GM23338 (cell line): ENCODE data around the gene TRIM14. TPM values are rescaled to one million over a fixed set of nuclear protein-coding genes. Genes with fewer than 3 reads are reported as not detected.

Experiments
- ATAC-seq: fragments of 200-7000 bp; cut with Tn5 transposase; 3 replicates; pipeline ENCODE4 v1.9.1; 2020
- DNase-seq: peaks from one replicate; pipeline ENCODE4 v3.0.0-alpha.2; 2015; ENCODE audit warnings: low spot score
- H2AFZ ChIP-seq: fragments of 200-600 bp; sonication (generic); 2 replicates; pipeline ENCODE4 v1.8.0; 2016; ENCODE audit warnings: antibody characterized with exemption, mild to moderate bottlenecking, moderate library complexity
- H3F3A ChIP-seq: fragments of 200-600 bp; sonication (generic); replicated peaks from 2 replicates; pipeline ENCODE4 v1.8.0; 2017; ENCODE audit warnings: antibody characterized with exemption, mixed run types, low read depth
- H3K27ac ChIP-seq: fragments of 200-600 bp; sonication (generic); 2 replicates; pipeline ENCODE4 v1.6.1; 2016; ENCODE audit warnings: low read depth
- H3K27me3 ChIP-seq: fragments of 200-600 bp; sonication (generic); 2 replicates; pipeline ENCODE4 v1.8.0; 2016; ENCODE audit warnings: mild to moderate bottlenecking, mixed run types, moderate library complexity; ENCODE audit not compliant: insufficient read depth
- H3K36me3 ChIP-seq: fragments of 200-600 bp; sonication (generic); 2 replicates; pipeline ENCODE4 v1.8.0; 2016; ENCODE audit warnings: mild to moderate bottlenecking; ENCODE audit not compliant: insufficient read depth
- H3K4me1 ChIP-seq: fragments of 200-600 bp; sonication (generic); 2 replicates; pipeline ENCODE4 v1.8.0; 2016; ENCODE audit warnings: mild to moderate bottlenecking, moderate library complexity; ENCODE audit not compliant: insufficient read depth
- H3K4me2 ChIP-seq: fragments of 200-600 bp; sonication (generic); 2 replicates; pipeline ENCODE4 v1.7.1; 2017; ENCODE audit warnings: mixed run types
- H3K4me3 ChIP-seq: fragments of 200-600 bp; sonication (generic); 2 replicates; pipeline ENCODE4 v1.6.1; 2016; ENCODE audit warnings: mixed run types
- H3K79me2 ChIP-seq: fragments of 200-600 bp; sonication (generic); replicated peaks from 2 replicates; pipeline ENCODE4 v1.8.0; 2017; ENCODE audit warnings: mild to moderate bottlenecking; ENCODE audit not compliant: insufficient read depth
- H3K9me2 ChIP-seq: fragments of 200-600 bp; sonication (generic); 2 replicates; pipeline ENCODE4 v1.8.0; 2017; ENCODE audit not compliant: insufficient read depth
- H4K20me1 ChIP-seq: fragments of 200-600 bp; sonication (generic); replicated peaks from 2 replicates; pipeline ENCODE4 v1.8.0; 2017; ENCODE audit warnings: mild to moderate bottlenecking; ENCODE audit not compliant: insufficient read depth
- H3K27ac Mint-ChIP-seq: 2 replicates; pipeline ENCODE4 v1.8.0; 2020; ENCODE audit warnings: inconsistent platforms, mild to moderate bottlenecking, moderate library complexity, mixed read lengths
- H3K27me3 Mint-ChIP-seq: 3 replicates; pipeline ENCODE4 v1.8.0; 2022; ENCODE audit warnings: low read depth, mild to moderate bottlenecking, moderate library complexity, mixed read lengths, inconsistent platforms; ENCODE audit not compliant: insufficient read depth, poor library complexity
- H3K36me3 Mint-ChIP-seq: 3 replicates; pipeline ENCODE4 v1.8.0; 2021; ENCODE audit warnings: low read depth, mild to moderate bottlenecking, inconsistent platforms, moderate library complexity, mixed read lengths
- H3K4me1 Mint-ChIP-seq: 3 replicates; pipeline ENCODE4 v1.8.0; 2020; ENCODE audit warnings: mild to moderate bottlenecking, inconsistent platforms, mixed read lengths
- H3K4me3 Mint-ChIP-seq: 3 replicates; pipeline ENCODE4 v1.8.0; 2021; ENCODE audit warnings: moderate library complexity, mild to moderate bottlenecking, inconsistent platforms, mixed read lengths
- H3K9me3 Mint-ChIP-seq: 3 replicates; pipeline ENCODE4 v1.8.0; 2020; ENCODE audit warnings: moderate library complexity, mild to moderate bottlenecking, inconsistent platforms, mixed read lengths
- CTCF ChIP-seq, 2 experiments: fragments of 200-600 bp in 1 of 2; sonication (generic) in 1 of 2; conservative IDR thresholded peaks; 2 replicates each; pipeline versions ENCODE4 v1.5.1 to v1.6.1; 2016 to 2017; ENCODE audit warnings: antibody characterized with exemption in 2 of 2, low read depth in 2 of 2, mild to moderate bottlenecking in 2 of 2, moderate library complexity in 1 of 2
- JUNB ChIP-seq: IDR thresholded peaks from one replicate; pipeline ENCODE4 v1.6.1; 2016; ENCODE audit warnings: antibody characterized with exemption; ENCODE audit not compliant: unreplicated experiment
- NANOG ChIP-seq: IDR thresholded peaks from 2 replicates; pipeline ENCODE4 v1.6.1; 2016; ENCODE audit warnings: antibody characterized with exemption, borderline replicate concordance
- REST ChIP-seq: IDR thresholded peaks from one replicate; pipeline ENCODE4 v1.6.1; 2018; ENCODE audit warnings: antibody characterized with exemption; ENCODE audit not compliant: unreplicated experiment
- polyA plus RNA-seq: library from polyadenylated mRNA; unstranded; fragments of >200 nt; fragmentation: Nextera tagmentation; extraction: Ambion mirVana; gene quantifications from 2 replicates; pipeline ENCODE4 v1.2.1, GENCODE V29; 2016
- total RNA-seq: library from RNA; depleted of rRNA; stranded (reverse); fragments of >200 nt; shearing (Covaris generic); gene quantifications from 2 replicates; pipeline ENCODE4 v1.2.3, GENCODE V29; 2014

TRIM14 gene
- total and polyA plus RNA-seq, 2 experiments from 2014 or later, result 17.2 to 25.3 TPM

- DNase-seq (no peak), ATAC-seq (no peak)
- H3K27me3 Mint-ChIP-seq, result peaks cover 1% of the 10 kb centered on the region
- no peaks in the 10 kb centered on the region for H3K9me3 Mint-ChIP-seq
- Histone ChIP-seq H3K79me2 (no peaks in the 10 kb centered on the region; the same call in 1 of the 2 replicates), H3F3A (no peaks in the 10 kb centered on the region), H3K4me1 (no peaks in the 10 kb centered on the region), H3K36me3 (0 out of 2 replicates have a peak, but pooled peaks cover 5% of the 10 kb centered on the region), H3K27ac (no peak overlapping the region), H3K4me3 (no peak overlapping the region), H3K9me2 (no peaks in the 10 kb centered on the region), H4K20me1 (peaks cover 2% of the 10 kb centered on the region; the same call in 1 of the 2 replicates), H3K4me2 (no peak overlapping the region), H3K27me3 (no peaks in the 10 kb centered on the region), H2AFZ (no peak overlapping the region)
- no peak overlapping the region for H3K4me3 Mint-ChIP-seq
- H3K36me3 Mint-ChIP-seq, result no peaks in the 10 kb centered on the region; the same call in 2 of the 3 replicates
- no peaks in the 10 kb centered on the region; the same call in 2 of the 3 replicates for H3K4me1 Mint-ChIP-seq
- H3K27ac Mint-ChIP-seq, result no peak overlapping the region
- TF ChIP-seq NANOG, result no peak
- no peak for TF ChIP-seq REST
- no peak for TF ChIP-seq JUNB
These were observed 40.3 kb upstream of the TRIM14 start for GRCh38 chr9:98159301-98159700.

GRCh38 chr9:98158071-98158831 is 39.2 kb upstream of the TRIM14 start:
- no peak for ATAC-seq
- H3K27me3 Mint-ChIP-seq, result peaks cover 1% of the 10 kb centered on the region
- H3K4me3 Mint-ChIP-seq, result no peak overlapping the region
- no peak for DNase-seq
- no peaks in the 10 kb centered on the region; the same call in 2 of the 3 replicates for H3K4me1 Mint-ChIP-seq
- Histone ChIP-seq H3K4me3 (no peak overlapping the region), H3K36me3 (0 out of 2 replicates have a peak, but pooled peaks cover 5% of the 10 kb centered on the region), H2AFZ (no peak overlapping the region), H4K20me1 (peaks cover 2% of the 10 kb centered on the region; the same call in 1 of the 2 replicates), H3K79me2 (no peaks in the 10 kb centered on the region; the same call in 1 of the 2 replicates), H3K4me1 (no peaks in the 10 kb centered on the region), H3K9me2 (no peaks in the 10 kb centered on the region), H3K27ac (no peak overlapping the region), H3K4me2 (no peak overlapping the region), H3K27me3 (no peaks in the 10 kb centered on the region), H3F3A (no peaks in the 10 kb centered on the region)
- TF ChIP-seq CTCF (conservative IDR thresholded peaks at IDR 0.05; ENCODE audit: low read depth in 2 of 2), result no peak
- H3K27ac Mint-ChIP-seq, result no peak overlapping the region
- H3K36me3 Mint-ChIP-seq, result no peaks in the 10 kb centered on the region; the same call in 2 of the 3 replicates
- H3K9me3 Mint-ChIP-seq, result no peaks in the 10 kb centered on the region
